OCI-M2 (cell line): ENCODE data around the gene DNER.
"Not testable (repeated sequence)": the region's sequence is repeated elsewhere in the genome, so short reads cannot be mapped to it uniquely, and the experiment has no call there.

Experiments
- DNase-seq: peaks from one replicate; lab custom pipeline; 2025; ENCODE audit not compliant: unreplicated experiment; lab: John Stamatoyannopoulos, UW

The DNER gene

DNA sequence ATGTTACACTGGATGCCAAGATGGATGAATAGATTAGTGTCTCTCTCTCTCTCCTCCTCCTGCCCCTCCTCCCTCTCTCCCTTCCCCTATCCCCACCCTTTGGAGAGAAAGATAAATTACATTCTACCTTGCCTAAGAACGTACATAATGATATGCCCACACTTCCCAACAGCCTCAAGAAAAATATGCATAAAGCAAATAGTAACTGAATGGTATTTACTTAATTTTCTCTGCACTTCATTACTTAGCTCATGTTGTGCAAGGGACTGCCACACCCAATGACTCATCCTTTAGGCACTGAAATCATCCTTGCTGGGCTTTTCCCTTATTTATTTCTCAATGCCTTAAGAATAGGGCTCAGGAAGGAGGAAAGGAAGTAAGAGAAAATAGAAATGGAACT, 306.0 kb downstream of the DNER start:
- no peak for DNase-seq

DNA sequence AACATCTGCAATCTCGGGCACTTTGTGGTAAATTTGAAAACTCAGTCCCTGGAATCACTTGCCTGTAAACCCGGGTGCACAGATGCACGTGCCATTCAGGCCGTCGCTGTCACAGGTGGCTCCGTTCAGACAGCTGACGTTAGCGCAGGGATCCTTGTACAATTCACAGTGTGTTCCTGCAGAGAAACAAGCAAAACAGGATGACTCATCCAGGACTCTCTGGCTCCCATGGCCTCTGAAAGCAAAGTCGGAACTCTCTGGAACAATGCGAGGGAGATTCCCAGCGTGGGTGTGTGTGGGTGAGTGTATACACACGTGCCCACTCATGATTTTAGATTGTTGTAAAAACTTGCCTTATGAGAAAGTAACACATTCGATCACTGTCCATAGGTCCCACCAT, 307.2 kb downstream of the DNER start:
- DNase-seq: no peak

DNA sequence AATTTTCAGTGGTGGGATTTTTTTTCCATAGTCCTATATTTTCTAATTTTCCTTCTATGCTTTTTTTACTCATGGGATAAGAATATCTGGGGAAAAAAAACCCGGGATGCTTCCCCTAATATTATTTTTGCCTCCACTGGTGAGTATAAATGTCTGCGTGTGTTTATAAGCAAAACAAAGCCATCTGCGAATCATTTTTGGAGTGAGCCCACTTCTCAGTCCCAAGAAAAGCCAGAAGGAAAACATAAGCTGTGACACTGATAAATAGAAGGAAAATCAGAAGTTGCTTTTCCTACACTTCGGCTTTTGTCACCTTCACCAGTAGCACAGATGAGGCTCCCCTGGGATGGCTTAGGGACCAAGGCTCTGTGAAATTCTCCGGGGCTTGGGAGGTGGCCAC, 308.6 kb downstream of the DNER start:
- no peak for DNase-seq

DNA sequence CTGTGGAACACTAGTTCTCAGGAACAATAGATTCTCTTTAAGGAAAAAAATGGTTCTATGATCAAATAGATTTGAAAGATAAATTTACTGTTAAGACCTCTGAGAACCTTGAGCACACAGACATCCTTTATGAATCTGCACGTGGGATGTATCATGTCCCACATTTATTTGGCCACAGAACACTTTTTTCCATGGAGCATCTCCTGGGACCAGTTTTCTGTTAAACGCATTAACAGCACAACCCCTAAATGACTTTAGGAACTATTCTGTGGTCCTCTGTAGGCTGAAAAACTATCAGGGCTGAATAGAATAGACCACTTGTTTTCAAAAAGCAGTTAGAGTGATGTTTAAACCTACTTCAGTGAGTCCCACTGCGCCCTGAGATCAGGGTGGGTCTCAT, 311.1 kb downstream of the DNER start:
- DNase-seq: no peak

DNA sequence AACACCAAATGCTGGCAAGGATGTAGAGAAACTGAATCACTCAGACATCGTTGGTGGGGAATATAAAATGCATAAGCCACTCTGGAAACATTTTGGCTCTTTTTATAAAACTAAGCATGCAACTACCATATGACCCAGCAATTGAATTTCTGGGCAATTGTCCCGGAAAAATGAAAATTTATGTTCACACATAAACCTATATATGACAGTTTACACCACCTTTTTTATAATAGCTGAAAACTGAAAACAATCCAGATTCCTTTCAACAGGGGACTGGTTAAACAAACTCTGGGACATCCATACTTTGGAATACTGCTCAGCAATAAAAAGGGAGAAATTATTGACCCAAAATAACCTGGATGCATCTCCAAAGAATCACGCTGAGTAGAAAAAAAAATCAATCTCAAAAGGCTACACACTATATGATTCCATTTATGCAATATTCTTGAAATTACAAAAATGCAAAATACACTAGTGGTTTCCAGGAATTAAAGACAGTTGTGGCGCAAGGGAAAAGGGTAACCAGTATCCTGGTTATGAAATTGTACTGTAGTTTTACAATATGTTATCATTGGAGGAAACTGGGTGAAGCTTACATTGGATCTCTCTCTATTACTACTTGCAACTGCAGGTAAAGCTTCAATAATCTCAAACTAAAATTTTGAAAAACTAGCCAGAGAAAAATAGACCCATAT, 313.0 kb downstream of the DNER start:
- no peak for DNase-seq

DNA sequence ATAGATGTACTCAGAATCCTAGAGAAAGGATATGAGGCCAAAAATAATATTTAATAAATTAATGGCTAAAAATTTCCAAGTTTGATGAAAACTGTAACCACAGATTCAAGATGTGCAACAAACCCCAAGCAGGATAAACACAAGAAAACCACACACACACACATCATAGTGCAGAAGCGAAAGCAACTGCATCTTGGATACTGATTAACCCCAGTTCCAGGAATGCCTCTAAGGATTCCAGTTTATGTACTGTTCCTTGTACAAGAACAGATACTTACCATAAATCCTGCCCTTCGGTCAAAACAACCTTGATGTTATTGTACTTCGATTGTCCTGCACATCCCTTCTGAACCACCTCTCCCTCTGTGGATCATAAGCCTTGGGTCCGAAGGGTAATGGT, 320.4 kb downstream of the DNER start:
- DNase-seq: no peak

DNA sequence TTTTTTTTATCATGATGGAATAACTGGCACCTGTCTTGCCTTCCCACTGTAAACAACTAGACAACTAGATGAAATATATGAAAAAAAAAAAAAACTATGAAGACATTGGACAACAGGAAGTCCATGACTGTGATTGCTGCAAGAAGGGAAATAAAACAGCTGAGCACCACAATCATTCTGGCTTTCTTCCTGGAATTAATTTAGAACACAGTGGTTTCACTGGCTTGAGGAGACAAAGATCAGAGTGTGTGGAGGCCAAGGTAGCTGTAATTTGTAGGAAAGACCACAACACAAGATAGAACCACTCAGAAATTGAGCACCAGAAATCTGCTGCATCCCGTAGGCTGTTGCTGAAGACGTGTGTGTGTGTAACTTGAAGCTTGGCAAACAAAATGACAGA, 322.2 kb downstream of the DNER start:
- DNase-seq: no peak

DNA sequence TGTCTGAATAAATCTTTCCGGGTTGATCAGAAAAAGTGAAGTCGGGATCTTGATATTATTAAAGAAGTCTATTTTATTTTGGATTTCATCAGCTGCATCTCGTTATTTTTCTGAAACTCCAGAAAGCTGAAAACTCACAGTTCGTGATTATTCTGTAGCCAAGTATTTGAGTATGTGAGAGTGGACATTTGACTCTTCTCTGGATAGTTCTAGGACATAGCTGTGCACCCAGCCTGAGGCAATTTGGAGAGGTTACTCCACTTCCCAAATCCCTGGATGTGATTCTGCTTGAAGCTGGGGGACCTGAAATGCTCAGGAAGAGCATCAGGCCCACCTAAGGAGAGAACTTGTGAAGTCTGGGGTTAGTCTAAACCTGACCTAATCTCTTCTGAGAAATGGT, 325.6 kb downstream of the DNER start:
- no peak for DNase-seq

DNA sequence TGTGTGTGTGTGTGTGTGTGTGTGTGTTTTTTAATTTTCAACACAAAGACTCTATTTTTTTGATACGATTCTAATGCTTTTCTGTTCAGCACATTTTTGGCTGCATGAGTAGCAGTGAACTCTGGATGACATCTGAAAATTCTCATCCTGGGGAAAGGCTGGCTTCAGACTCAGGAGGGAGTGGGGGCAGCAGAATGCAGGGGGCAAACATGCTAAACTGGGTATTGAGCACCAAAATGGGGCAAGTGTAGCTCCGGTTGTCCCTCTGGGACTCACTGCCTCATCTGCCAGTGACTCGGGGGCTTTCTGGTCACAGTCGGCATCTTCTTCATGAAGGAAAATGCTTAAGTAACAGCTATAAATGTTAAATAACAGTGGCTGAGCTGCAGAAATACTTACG, 326.5 kb downstream of the DNER start:
- no peak for DNase-seq

DNA sequence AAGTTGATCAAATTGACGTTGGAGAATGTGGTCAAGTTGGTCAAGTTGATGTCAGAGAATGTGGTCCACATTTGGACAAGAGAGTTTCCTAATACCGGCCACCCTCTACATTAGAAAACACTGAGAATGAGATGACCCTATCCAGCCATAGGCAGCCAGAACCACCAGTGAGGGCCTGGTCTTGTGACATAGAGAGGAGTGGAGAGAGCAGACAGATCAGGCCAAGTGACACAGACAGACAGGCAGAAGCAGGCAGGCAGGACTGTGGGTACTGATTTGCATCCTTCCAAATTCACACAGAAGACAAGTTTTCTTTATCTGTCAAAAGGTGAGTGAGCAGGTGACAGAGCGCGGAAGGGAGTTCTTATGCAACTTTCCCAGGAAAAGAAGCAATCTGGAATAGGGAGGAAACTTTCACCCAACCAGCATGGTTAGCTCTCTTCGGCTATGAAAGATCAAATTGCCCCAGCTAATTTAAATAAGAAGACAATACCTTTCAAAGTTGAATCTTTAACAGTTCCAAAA, 334.2 kb downstream of the DNER start:
- DNase-seq: no peak

DNA sequence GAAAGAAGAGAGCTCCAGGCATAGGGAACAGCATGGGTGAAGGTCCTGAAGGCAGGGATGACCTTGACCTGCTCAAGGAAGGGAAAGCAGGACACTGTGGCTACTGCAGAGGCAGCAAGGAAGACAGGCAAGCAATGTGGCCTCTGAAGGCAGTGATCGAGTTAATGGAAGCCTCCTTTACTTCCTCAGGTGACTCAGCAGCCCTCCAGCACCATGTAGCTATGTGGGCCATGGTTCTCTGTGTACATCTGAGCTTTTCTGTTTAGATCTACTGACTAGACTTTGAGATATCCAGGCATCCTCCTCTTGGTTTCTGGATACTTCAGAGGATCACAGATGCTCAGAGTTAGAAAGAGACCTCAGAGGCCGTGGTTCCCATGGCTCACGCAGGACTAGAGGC, 336.0 kb downstream of the DNER start:
- DNase-seq: no peak

DNA sequence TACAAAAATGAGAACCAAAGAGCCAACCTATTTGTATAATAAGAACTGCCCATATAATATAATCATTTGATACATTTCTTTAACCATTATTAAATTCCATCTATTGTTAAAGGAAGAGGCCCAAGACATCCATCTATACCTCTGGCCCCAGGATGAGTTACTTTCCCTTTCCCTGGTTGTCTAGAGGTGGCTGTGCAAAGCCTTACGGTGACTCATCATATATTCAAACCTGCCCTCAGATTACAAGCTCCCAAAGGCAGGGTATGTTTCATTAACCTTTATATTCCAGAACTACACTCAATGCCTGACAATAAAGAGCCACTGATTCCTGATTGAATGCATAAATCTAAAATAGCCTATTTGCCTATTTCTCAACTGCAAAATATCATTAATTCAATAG, 337.5 kb downstream of the DNER start:
- DNase-seq: no peak

DNA sequence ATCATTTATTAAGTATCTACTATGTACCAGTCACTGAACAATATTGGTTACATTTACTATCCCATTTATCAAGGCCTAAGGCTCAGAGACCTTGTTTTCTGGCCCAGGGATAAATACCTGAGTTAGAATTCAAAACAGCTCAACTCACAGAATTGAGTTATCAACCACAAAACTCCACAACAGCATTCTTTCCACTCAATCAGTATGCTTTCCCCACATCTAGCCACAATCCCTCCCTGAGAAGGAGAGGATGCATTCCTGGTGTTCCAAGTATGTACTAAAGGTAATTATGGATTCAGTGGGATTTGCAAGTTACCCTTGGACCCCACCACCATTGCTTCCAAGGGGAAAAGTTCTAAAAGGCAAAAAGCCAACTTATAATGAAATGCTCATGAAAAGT, 339.1 kb downstream of the DNER start:
- DNase-seq: no peak

DNA sequence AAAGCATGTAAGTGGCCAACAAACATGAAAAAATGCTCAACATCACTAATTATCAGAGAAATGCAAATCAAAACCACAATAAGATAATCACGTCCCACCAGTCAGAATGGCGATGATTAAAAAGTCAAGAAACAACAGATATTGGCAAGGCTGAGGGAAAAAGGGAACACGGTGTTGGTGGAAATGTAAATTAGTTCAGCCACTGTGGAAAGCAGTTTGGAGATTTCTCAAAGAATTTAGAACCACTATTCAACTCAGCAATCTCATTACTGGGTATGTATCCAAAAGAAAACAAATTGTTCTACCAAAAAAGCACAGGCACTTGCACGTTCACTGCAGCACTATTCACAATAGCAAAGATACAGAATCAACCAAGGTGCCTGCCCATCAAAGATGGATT, 341.0 kb downstream of the DNER start:
- not testable (repeated sequence) for DNase-seq

DNA sequence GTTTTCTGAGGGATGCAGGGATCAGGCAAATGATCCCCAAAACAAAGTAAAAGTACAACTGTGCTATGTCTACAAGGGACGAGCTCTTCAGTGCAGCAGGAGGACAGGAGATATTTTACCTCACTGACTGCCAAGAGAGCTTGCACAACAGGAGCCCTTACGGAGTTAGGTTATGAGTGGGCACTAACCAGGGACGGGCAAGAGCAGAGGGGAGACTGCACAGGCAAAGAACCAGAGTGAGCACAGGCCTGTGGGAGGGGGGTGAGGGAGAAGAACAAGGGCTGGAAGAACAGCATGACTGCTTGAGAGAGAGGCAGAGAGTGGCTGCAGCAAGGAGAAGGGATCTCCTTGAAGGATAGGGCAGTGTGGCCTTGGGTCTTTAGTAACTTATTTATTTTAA, 342.1 kb downstream of the DNER start:
- DNase-seq: no peak

DNA sequence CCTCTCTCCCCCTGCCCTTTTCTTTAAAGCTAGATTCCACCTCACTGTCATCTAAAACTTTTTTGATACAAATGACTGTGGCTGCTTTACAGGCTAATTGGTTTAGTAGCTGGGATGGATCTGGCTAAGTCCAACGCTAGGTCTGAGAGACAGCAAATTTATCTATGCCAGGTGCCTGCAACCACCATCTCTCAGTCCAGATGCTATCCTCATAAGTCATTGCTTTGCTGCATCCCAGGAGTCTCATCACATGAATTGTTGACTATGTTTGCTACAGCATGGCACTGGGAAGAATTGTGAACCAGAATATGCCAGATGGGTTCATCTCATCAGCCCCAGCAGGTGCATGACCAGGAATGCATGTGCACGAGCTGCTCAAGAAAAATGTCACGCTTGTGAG, 343.3 kb downstream of the DNER start:
- no peak for DNase-seq

DNA sequence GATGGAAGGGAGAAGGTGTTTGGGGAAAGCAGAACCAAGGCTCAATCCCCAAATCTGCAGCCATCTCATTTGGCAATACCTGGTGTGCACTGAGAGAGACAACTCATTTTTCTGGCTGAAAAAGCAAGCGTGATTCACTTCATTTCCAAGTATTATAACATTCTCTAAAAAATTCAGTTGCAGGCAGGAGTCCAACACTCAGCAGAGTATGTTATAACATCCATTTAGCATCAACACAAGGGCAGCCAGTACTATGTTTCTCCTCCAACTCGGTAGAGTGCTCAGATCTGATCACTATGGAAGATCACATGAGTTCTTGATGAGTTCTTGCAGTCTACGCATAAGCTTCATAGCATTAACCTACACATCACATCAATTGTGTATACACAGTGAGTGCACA, 343.8 kb downstream of the DNER start:
- DNase-seq: no peak

DNA sequence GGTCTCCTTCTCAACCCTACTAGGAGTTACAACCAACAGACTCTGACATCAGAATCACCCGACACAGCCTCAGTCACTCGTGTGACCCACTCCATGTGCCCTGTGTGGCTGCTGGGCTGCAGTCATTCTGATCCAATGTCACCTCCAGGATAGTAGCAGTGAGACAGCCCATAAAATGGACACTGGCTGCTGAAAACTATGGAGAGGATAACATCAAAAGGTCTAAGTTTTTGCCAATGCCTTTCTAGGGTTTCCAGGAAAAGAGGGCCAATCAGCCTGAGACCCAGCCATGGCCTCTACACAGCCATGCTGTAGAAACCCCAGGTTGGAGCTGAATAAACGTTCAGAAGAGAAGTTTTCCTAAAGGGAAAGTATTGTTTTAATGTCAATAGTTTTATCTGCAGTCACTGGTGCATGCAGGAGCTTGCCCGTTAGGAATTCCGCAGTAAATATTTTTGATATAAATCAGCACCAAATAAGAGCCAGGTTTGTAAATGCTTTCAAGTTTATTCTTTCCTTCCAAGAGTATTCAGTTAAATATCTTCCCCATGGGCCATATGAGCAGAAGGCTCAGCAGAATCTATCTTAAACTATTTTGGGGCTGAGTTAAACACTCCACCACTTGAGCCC, 351.1 kb downstream of the DNER start:
- no peak for DNase-seq

DNA sequence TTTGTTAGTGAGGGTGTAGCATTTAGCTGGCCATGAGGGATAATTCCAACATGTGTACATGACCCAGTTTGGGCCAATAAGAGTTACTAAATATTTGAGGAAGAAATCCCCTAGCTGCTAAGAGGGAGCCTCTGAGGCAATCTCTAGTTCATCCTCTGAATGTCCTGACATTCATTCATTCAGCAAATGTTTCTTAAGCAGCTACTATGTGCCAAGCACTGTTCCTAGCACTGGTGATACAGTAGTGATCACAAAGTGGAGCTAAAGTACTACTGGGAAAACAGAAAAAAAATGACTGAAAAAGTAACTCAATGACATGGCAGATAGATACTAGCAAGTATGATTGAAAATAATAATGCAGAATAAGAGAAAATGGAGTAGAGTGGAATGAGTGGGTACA, 363.5 kb downstream of the DNER start:
- no peak for DNase-seq

DNA sequence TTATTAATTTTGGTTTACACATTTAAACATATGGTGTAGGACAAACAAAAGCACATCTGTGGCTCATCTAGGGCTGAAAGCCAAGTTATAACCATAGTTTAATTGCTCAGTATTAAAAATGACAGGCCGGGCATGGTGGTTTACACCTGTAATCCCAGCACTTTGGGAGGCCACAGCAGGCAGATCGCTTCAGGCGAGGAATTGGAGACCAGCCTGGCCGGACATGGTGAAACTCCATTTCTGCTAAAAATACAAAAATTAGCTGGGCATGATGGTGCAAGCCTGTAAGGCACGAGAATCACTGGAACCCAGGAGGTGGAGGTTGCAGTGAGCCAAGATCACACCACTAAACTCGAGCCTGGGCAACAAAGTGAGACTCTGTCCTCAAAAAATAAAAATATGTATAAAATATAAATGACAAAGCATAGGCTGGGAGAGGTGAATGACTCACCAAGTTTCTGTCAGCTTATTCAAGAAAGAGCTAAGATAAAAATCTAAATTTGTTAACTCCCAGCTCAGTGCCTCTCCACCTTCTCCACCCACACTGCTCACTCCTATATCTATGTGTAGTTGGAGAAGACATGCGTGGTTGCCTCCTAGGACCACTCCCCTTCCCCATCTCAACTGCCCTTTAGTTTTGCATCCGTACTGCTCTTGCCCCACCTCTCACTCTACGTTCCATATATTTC, 364.1 kb downstream of the DNER start:
- no peak for DNase-seq

DNA sequence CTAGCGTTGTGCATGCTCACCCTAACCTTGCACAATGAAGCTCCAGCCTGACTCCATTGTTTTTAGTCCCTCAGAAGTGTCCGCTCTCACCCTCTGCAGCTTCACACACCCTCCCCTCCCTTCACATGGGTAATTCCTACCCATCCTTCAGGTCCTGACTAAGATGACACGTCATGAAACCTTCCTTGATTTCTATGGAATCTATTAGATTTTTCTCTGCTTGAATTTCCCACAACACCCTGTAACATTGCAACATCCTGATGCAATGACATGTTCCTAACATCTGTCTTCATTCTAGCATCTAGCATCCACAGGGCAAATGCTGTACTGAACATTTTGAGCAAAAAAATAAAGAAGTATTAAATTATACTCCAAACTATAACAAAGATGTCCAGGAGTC, 366.2 kb downstream of the DNER start:
- no peak for DNase-seq

DNA sequence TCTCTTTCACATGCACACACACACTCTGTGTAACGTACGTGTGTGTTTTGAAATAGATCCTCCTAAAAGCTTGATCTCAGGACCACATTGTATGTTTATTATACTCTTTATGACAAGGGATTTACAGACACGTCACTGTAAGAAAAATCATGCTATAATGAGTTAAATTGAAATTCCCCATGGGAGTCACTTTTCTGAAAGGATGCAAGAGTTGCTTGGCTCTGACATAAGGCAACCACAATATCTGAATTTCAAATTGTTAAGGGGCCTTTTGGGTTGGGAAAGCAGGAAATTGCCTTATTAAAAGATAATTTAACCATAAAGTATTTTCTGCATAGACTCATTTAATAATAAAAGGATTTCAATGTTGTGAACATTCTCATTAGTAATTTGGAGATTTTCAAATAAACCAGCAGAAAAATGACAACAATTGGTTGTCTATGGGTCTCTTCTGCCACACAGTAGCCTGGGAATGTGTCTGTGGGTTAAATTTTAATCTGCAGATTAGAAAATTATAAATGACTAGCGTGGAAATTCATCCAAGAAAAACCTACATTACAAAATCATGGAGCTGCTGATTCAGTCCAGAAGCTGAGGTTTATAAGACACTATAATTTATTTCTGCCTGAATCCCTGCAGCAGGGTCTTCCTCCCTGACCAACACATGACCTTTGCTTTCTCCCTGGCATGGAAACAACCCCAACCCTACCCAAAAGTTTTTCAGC, 367.4 kb downstream of the DNER start:
- DNase-seq: no peak
